Bone marrow (tissue), 2 donors: ENCODE results near the gene UBQLN4.

ENCODE experiments used
- DNase-seq, 2 donors: peaks; one replicate each; lab custom pipeline; 2025; lab: John Stamatoyannopoulos, UW

UBQLN4 gene

GRCh38 chr1:156014829-156015228 lies 38.8 kb downstream of the UBQLN4 start:
- DNase-seq, result no peak

- DNase-seq, result no peak
Measured at GRCh38 chr1:156012051-156012817, 41.4 kb downstream of the UBQLN4 start.

GRCh38 chr1:156009404-156009803 lies 44.2 kb downstream of the UBQLN4 start:
- DNase-seq, result no peak

DNA sequence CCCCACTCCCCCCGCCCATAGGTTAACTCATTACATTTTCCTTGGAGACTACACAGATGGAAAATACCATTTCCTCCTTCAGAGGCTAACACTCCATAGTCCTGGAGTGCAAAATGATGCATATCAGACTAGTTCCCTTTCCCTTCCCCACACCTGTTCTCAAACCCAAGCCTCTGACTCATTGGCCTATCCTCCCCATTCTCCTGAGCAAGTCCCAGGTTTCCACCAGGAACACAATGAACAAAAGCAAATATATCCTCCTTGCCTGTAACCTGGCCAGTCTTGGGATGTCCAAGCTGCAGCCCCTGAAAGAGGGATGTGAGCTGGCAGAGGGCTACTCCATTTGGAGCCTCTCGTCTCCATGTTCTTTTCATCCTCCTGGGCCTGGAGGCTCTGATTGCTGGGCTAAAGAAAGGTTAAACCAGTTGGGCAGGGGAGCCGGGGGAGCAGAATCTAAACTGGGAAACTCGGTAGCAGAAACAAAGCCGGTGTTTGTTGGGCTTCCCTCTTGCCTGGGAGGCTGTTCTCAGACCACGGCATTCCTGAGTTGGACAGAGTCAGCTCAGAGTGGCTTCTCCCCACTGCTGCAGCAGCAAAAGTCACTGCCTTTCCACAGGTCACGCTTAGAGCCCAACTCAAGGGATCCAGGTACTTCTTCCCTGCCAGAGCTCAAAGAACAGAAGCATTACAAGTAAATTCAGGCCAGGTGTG lies 46.8 kb downstream of the UBQLN4 start:
- no peak for DNase-seq

DNA sequence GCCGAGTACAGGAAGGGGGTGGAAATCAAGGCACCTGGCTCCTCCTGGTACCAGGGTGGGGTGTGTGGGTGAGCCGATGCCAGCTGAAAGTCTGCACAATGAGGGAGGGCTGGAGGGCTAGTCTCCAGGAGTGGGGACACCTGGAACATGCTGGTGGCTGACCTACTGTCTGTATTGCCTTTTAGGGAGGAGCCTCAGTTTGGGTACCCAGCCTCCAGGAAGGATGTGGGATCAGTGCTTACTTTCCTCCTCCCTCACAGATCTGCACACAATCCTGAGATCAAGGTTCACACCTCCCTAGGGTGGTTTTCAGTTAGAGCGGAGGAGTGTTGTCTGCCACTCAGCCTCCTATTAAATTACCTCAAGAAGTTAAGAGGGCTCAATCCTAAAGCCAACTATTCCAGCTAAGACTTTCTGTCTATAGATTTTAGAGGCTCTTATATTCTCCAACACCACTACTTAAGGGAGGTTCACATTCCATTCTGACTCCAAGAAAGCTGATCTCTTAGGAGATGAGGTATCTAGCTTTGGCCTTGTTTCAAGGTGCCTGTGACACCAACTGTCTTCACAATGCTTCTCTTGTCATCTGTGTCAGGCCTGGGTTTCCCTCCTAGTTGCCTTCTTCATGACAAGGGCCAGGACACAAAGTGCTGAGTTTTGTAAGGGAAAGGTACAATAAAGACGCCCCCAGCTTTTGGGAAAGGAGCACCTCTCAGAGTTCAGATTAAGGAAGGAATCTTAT lies 48.6 kb downstream of the UBQLN4 start:
- no peak for DNase-seq

- DNase-seq, result no peak
Measured at GRCh38 chr1:156003923-156004188, 49.7 kb downstream of the UBQLN4 start.

DNA sequence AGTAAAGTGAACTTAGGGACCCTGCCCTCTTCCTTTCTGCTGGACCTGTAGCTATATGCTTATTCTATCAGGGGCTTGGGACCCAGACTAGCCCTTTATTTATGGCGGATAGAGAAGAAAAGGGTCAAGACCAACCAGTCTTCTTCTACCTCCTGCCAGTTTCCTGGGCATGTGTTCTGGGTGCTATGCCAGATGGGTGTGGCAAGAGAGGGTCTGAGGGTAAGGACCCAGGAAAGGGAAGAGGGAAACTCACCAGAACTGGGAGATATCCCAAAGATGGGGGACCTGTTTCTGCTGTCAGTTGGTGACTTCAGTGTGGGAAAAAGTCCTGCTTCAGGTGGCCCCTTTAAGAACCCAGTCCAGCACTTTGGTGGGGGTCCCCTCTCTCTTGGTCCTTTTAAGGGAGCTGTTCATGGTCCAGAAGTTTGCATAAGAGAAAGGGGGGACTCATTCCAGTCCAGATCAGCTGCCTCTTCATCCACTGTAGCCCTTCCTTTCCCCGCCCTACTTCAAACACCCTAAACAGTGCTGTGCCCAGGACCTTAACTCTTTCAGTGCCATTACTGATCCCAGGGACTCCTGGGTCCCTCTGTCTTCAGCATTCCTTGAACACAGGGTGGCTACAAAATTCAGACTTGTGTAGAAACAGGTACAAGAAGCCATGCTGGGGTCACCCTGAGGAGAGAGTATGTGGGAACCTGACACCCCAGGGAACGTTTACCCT lies 51.2 kb downstream of the UBQLN4 start:
- no peak for DNase-seq

DNA sequence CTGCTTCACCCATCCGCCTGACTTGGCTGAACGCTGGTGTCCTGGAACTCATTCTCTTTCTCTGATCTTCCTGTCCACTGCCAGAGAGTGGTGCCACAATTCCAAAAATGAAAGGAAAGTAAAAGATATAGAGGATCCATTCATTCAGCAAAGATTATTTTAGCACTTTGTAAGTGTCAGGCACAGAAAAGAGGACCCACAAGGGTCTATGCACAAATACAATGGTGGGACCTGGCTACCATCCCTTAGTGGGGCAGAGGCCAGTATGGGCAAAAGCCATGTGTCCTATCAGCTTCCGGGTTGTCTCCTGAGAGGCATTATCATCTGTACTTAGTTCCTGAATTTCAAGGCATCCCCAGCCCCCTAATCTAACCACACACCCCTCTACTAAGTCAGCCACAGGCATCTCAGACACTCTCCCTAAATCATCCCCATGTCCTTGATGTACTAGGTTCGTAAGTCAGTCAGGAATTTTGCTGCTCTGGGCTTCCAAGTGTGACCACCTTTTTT lies 51.9 kb downstream of the UBQLN4 start:
- DNase-seq, result no peak

GRCh38 chr1:156001021-156001661 lies 52.5 kb downstream of the UBQLN4 start:
- no peak for DNase-seq

GRCh38 chr1:155999964-156000363 lies 53.6 kb downstream of the UBQLN4 start:
- no peak for DNase-seq

DNA sequence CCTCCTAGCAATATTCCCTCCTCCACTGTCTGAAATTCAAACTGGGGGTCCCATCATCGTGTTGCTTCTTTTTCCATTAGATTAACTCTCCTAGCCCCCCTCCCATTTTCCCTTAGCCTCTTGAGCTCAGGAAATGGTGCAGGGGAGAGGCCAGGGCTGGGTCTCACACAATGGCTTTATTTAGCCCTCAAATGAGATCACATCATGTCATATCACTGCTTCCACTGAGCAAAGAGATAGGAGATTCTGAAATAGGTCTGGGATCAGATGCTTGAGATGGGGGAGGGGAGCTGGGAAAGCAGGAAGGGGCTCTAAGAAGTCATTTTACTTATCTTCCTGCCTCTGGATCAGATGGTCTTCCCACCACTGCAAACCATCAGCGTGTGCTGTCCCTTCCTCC lies 57.4 kb downstream of the UBQLN4 start:
- no peak for DNase-seq

DNA sequence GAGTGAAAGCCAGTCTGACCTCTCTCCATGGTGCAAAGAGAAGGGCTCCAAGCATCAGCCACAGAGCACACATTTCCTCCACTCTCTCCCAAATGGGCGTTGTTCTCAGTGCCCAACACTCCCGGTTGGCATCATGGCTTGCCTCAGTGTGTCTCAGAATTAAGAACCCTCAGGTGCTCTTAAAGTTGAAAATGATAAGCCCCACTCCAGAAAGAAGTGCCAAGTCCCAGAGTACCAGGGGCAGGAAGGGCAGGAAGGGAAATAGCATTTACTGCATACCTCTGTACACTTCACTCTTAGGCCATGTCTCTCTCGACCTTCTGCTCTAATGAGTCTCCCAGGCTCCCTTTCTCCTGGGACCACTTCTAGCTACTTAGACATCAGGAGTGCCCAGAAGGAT lies 60.0 kb downstream of the UBQLN4 start:
- no peak for DNase-seq

GRCh38 chr1:155990005-155990739 lies 63.4 kb downstream of the UBQLN4 start:
- DNase-seq, result peak in 1 of 2 donors; percentile 37

- DNase-seq, result peak; percentile 62
Measured at GRCh38 chr1:155989242-155990004, 64.2 kb downstream of the UBQLN4 start.
